AG09319 (cell line): ENCODE data around the gene DPH2.
A peak's percentile ranks its signal among the peaks of the same experiment; 100 is the strongest.

Experiments
- DNase-seq: peaks from one replicate; pipeline ENCODE4 v3.0.0-alpha.2; 2010; ENCODE audit warnings: low read depth; ENCODE audit errors: extremely low read depth
- TF ChIP-seq, protein P1 (sequence below): IDR thresholded peaks from 2 replicates; pipeline ENCODE4 v1.5.1; 2011; ENCODE audit warnings: low read depth, mild to moderate bottlenecking, inconsistent platforms, low read length, moderate library complexity

DPH2 gene

DNA sequence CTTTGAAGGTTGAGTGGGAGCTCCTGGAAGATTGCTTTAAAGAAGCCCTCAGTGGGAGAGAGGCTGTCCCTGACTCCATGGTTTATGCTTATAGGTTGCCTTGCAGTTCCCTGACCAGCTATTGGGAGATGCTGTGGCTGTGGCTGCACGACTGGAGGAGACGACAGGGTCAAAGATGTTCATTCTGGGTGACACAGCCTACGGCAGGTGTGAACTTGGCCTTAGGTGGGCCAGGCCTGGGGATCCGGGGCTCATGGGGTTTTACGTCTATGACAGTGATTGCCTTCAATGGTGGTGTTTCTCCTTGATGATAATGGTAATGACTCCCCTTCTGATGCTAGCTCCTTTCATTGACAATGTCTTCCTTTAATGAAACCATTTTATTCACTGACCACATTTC is 692 bp downstream of the DPH2 start:
- TF ChIP-seq, protein P1, sequence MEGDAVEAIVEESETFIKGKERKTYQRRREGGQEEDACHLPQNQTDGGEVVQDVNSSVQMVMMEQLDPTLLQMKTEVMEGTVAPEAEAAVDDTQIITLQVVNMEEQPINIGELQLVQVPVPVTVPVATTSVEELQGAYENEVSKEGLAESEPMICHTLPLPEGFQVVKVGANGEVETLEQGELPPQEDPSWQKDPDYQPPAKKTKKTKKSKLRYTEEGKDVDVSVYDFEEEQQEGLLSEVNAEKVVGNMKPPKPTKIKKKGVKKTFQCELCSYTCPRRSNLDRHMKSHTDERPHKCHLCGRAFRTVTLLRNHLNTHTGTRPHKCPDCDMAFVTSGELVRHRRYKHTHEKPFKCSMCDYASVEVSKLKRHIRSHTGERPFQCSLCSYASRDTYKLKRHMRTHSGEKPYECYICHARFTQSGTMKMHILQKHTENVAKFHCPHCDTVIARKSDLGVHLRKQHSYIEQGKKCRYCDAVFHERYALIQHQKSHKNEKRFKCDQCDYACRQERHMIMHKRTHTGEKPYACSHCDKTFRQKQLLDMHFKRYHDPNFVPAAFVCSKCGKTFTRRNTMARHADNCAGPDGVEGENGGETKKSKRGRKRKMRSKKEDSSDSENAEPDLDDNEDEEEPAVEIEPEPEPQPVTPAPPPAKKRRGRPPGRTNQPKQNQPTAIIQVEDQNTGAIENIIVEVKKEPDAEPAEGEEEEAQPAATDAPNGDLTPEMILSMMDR, result no peak
- DNase-seq, result no peak

DNA sequence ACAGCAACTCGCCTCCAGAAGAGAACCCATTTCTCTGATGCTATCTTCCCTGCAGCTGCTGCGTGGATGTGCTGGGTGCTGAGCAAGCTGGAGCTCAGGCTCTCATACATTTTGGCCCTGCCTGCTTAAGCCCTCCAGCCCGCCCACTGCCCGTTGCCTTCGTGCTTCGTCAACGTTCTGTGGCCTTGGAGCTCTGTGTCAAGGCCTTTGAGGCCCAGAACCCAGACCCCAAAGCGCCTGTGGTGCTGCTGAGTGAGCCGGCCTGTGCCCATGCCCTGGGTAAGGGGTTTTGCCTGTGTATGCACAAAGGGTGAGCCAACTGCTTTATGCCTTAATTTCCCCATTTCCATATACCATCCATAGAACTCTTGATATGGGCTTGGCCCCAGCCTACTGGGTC is 1.1 kb downstream of the DPH2 start:
- TF ChIP-seq, protein P1, result no peak
- DNase-seq, result no peak

DNA sequence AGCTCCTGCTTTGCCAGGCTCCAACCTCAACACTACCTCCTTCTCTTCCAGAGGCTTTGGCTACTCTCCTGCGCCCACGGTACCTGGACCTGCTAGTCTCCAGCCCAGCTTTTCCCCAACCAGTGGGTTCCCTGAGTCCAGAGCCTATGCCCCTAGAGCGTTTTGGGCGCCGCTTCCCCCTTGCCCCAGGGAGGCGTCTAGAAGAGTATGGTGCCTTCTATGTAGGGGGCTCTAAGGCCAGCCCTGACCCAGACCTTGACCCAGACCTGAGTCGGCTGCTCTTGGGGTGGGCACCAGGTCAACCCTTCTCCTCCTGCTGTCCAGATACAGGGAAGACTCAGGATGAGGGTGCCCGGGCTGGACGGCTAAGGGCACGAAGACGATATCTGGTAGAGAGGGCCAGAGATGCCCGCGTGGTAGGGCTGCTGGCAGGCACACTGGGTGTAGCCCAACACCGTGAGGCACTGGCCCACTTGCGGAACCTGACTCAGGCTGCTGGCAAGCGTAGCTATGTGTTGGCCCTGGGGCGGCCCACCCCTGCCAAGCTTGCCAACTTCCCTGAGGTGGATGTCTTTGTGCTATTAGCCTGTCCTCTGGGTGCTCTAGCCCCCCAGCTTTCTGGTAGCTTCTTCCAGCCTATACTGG is 1.6 kb downstream of the DPH2 start:
- no peak for DNase-seq
- TF ChIP-seq, protein P1, result no peak

DNA sequence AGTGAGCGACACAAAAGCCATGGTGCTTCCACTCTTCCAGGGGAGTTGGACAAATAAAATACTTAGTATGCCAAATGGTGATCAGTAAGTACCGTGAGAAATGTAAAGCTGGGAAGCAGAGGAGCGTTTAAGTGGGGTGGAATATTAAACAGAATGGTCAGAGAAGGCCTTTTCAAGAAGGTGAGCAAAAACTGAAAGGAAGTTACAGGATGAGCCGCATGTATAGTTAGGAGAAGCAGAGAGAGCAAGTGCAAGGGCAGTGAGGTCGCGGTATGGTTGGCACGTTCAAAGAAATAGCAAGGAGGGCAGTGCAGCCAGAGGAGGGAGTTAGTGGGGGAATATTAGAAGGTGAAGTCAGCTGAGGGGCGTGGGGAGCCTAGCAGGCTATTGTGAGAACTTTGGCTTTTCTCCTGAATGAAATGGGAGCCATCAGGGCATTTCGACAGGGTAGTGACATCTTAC is 4.2 kb downstream of the DPH2 start:
- DNase-seq, result no peak

DNA sequence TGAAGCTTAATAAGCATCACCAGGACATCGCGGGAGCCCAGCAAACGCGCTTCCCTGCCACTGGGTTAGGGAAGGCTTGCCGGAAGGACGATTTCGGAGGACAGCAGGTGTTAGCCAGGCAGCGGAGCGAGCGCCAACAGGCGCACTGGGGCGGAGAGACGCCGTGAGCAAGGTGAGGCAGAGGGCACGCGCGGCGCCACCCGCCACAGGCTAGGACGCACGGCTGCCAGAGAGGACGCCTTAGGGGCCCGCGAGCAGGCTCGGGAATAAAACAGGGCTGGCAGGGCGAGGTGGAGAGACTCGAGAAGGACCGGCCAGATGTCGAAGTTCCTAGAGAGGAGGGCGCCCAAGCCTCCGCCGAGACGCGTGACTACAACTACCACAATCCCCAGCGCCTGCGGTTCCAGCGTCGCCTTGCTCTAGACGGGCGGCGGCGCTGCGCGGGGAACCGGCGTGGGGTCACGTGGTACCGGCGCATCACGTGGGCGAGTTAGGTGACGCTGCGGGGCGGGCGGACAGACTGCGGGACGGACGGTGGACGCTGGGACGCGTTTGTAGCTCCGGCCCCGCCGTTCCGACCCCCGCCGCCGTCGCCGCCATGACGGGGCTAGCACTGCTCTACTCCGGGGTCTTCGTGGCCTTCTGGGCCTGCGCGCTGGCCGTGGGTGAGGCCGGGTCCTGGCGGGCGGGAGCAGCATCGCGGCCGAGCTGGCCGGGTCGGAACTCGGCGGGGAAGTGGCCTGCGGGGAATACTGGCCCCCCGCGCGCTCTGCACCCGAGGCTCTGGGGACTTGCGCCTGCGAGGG is 4.8 kb downstream of the DPH2 start, which contains the start of gene ATP6V0B:
TSS of gene ATP6V0B (plus strand) at position 518 of the 806 bp plus-strand sequence. CDS start at position 599, 81 bp downstream.
- DNase-seq, result peak; percentile 73
- TF ChIP-seq, protein P1, result peak; percentile 7

More for the DNA sequence above, 4.2 kb downstream of the DPH2 start:
- TF ChIP-seq, protein P1, result no peak

DNA sequence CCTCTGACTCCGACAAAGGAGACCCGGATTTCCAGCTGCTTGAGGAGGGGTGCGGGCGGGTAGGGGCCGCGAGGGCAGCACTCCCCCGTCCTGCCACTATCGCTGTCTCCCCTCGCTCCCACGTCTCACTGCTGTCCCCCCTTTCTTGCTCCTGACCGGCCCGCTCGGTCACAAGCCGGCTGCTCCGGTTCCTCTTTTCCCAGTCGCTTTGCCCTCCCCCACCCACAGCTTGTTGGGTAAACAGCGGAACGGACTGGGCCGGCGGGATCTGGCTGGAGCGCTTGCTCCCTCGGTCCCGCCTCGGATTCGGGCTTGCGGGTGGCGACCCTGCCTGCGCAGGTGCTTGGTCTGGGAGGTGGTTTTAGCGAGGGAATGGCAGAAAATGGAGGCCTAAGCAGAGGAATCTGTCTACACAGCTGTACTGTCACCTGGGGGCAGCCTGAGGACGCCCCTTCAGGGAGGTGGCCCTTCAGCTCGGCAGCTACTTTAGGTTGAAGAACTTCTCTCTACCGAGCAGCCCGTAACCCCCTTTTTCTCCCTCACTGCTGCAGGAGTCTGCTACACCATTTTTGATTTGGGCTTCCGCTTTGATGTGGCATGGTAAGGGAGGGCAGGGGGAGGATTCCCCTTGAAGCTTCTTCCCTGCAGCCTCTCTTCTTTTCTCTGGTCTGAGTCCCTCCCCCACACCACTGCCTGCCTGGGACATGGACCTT is 5.6 kb downstream of the DPH2 start:
- DNase-seq, result no peak
- TF ChIP-seq, protein P1, result no peak
